HCT116 (cell line): ENCODE data around the gene CDC42EP5. TPM values are rescaled to one million over a fixed set of nuclear protein-coding genes. Genes with fewer than 3 reads are reported as not detected.

Source experiments
- ATAC-seq: fragments of 200-7000 bp; cut with Tn5 transposase; 2 replicates; pipeline ENCODE4 v1.9.1; 2020; ENCODE audit warnings: mild to moderate bottlenecking, moderate library complexity
- BruUV-seq: library from RNA; stranded (reverse); fragments of 400-500 nt; replicated peaks from 2 replicates; lab custom pipeline; 2021; lab: Mats Ljungman, UMichigan
- CTCF ChIA-PET: fragments of 300-600 bp; sonication (Branson Sonifier 250); formaldehyde crosslinking; loops from one replicate; lab custom pipeline; 2021; ENCODE audit warnings: antibody characterized with exemption; lab: Charles Lee
- POLR2A ChIA-PET: fragments of 300-600, 350-600 bp; sonication (Branson Sonifier 250); formaldehyde crosslinking; loops from one replicate; lab custom pipeline; 2021; ENCODE audit warnings: antibody characterized with exemption; lab: Charles Lee
- RAD21 ChIA-PET, 2 experiments: fragments of 300-600 bp; sonication (Branson Sonifier 250); formaldehyde crosslinking; loops; one replicate each; lab custom pipeline; 2023; ENCODE audit warnings: low total read pairs in 2 of 2; ENCODE audit not compliant: uncharacterized antibody in 2 of 2, unreplicated experiment in 2 of 2, low non-redundant PET in 1 of 2; lab: Charles Lee
- DNase-seq: peaks from one replicate; pipeline ENCODE4 v3.0.0-alpha.2; 2010; ENCODE audit warnings: low read depth, low spot score
- H2AFZ ChIP-seq: fragments of 200-600 bp; shearing (Covaris generic), sonication (generic); 2 replicates; pipeline ENCODE4 v1.6.1; 2017; ENCODE audit warnings: low read depth, mixed run types, mixed read lengths, antibody characterized with exemption, low read length; ENCODE audit not compliant: poor library complexity, severe bottlenecking
- H3K27ac ChIP-seq: 2 replicates; pipeline ENCODE4 v1.5.1; 2012; ENCODE audit warnings: low read depth, low read length
- H3K27me3 ChIP-seq: fragments of 200-600 bp; sonication (generic); 2 replicates; pipeline ENCODE4 v1.6.1; 2016; ENCODE audit warnings: mixed run types, low read length, mixed read lengths; ENCODE audit not compliant: insufficient read depth
- H3K36me3 ChIP-seq, 2 experiments: fragments of 200-500 bp in 1 of 2; fragments of 200-600 bp in 1 of 2; sonication (Bioruptor generic) in 1 of 2; sonication (generic) in 1 of 2; 2 replicates each; pipeline versions ENCODE4 v1.5.1 to v1.6.1; 2014 to 2016; ENCODE audit warnings: low read length in 2 of 2, inconsistent platforms in 1 of 2, mixed read lengths in 1 of 2, mixed run types in 1 of 2; ENCODE audit not compliant: insufficient read depth in 2 of 2, control insufficient read depth in 1 of 2
- H3K4me1 ChIP-seq, 2 experiments: fragments of 200-600 bp in 1 of 2; sonication (generic) in 1 of 2; 2 replicates each; pipeline versions ENCODE4 v1.5.1 to v1.6.1; 2012 to 2017; ENCODE audit warnings: low read length in 2 of 2, inconsistent platforms in 1 of 2, mild to moderate bottlenecking in 1 of 2, mixed read lengths in 1 of 2, mixed run types in 1 of 2, moderate library complexity in 1 of 2; ENCODE audit not compliant: insufficient read depth in 2 of 2, control insufficient read depth in 1 of 2
- H3K4me2 ChIP-seq: fragments of 200-600 bp; sonication (generic); 2 replicates; pipeline ENCODE4 v1.6.1; 2017; ENCODE audit warnings: mixed run types, low read length, mixed read lengths
- H3K4me3 ChIP-seq, 2 experiments: fragments of 200-600 bp in 1 of 2; sonication (generic) in 1 of 2; replicated peaks in 1 of 2; 2 replicates each; pipeline ENCODE4 v1.5.1; 2011 to 2016; ENCODE audit warnings: low read length in 2 of 2, control low read depth in 1 of 2, low read depth in 1 of 2, mild to moderate bottlenecking in 1 of 2, mixed read lengths in 1 of 2, mixed run types in 1 of 2
- H3K79me2 ChIP-seq: fragments of 200-600 bp; sonication (generic); 2 replicates; pipeline ENCODE4 v1.6.1; 2017; ENCODE audit warnings: mild to moderate bottlenecking, mixed run types, low read length, moderate library complexity, mixed read lengths; ENCODE audit not compliant: insufficient read depth
- H3K9ac ChIP-seq: fragments of 200-600 bp; sonication (generic); 2 replicates; pipeline ENCODE4 v1.6.1; 2016; ENCODE audit warnings: low read length, mixed read lengths
- H3K9me2 ChIP-seq: fragments of 200-600 bp; sonication (generic), shearing (Covaris generic); 2 replicates; pipeline ENCODE4 v1.6.1; 2017; ENCODE audit warnings: mixed run types, mild to moderate bottlenecking, moderate library complexity; ENCODE audit not compliant: insufficient read depth
- H3K9me3 ChIP-seq, 2 experiments: fragments of 200-500 bp in 1 of 2; fragments of 200-600 bp in 1 of 2; sonication (Bioruptor generic) in 1 of 2; sonication (generic) in 1 of 2; 2 replicates each; pipeline ENCODE4 v1.6.1; 2014 to 2017; ENCODE audit warnings: low read length in 2 of 2, mixed read lengths in 2 of 2, inconsistent platforms in 1 of 2, low read depth in 1 of 2, mild to moderate bottlenecking in 1 of 2, mixed run types in 1 of 2, moderate library complexity in 1 of 2; ENCODE audit not compliant: control insufficient read depth in 1 of 2, insufficient read depth in 1 of 2
- H4K20me1 ChIP-seq: fragments of 200-600 bp; sonication (generic), shearing (Covaris generic); 2 replicates; pipeline ENCODE4 v1.6.1; 2017; ENCODE audit warnings: mixed run types, mild to moderate bottlenecking, moderate library complexity; ENCODE audit not compliant: insufficient read depth
- FOSL1 ChIP-seq: IDR thresholded peaks from 2 replicates; pipeline ENCODE4 v1.6.1; 2012; ENCODE audit warnings: low read depth
- RAD21 ChIP-seq: IDR thresholded peaks from 2 replicates; pipeline ENCODE4 v1.6.1; 2012; ENCODE audit warnings: low read depth, mild to moderate bottlenecking
- SP1 ChIP-seq: IDR thresholded peaks from 2 replicates; pipeline ENCODE4 v1.6.1; 2012; ENCODE audit warnings: low read depth
- YY1 ChIP-seq: IDR thresholded peaks from 2 replicates; pipeline ENCODE4 v1.6.1; 2011; ENCODE audit warnings: low read length, low read depth, moderate library complexity, mild to moderate bottlenecking; ENCODE audit not compliant: insufficient replicate concordance; ENCODE audit errors: extremely low read depth
- intact Hi-C: fragments of 100-400 bp; cut with micrococcal nuclease; formaldehyde crosslinking; loops from 2 replicates; pipeline ENCODE4 v1.10.0; 2022
- total RNA-seq: library from RNA; stranded (reverse); gene quantifications from one replicate; pipeline ENCODE4 v1.2.1, GENCODE V29; 2021; ENCODE audit not compliant: unreplicated experiment
- TF ChIP-seq, protein P1 (sequence below): IDR thresholded peaks from 2 replicates; pipeline ENCODE4 v1.6.1; 2012; ENCODE audit warnings: low read depth
- TF ChIP-seq, protein P2 (sequence below), 3 experiments: fragments of 200-600 bp in 1 of 3; sonication (generic) in 1 of 3; IDR thresholded peaks in 2 of 3; conservative IDR thresholded peaks in 1 of 3; 2 replicates each; pipeline ENCODE4 v1.5.1; 2012 to 2017; ENCODE audit warnings: low read depth in 2 of 3, low read length in 2 of 3, antibody characterized with exemption in 1 of 3, borderline replicate concordance in 1 of 3, control low read depth in 1 of 3, mild to moderate bottlenecking in 1 of 3, mixed read lengths in 1 of 3, mixed run types in 1 of 3, moderate library complexity in 1 of 3; ENCODE audit not compliant: insufficient read depth in 1 of 3

CDC42EP5 gene
- total RNA-seq, 1 experiment from 2014 or later: 0.64 TPM

DNA sequence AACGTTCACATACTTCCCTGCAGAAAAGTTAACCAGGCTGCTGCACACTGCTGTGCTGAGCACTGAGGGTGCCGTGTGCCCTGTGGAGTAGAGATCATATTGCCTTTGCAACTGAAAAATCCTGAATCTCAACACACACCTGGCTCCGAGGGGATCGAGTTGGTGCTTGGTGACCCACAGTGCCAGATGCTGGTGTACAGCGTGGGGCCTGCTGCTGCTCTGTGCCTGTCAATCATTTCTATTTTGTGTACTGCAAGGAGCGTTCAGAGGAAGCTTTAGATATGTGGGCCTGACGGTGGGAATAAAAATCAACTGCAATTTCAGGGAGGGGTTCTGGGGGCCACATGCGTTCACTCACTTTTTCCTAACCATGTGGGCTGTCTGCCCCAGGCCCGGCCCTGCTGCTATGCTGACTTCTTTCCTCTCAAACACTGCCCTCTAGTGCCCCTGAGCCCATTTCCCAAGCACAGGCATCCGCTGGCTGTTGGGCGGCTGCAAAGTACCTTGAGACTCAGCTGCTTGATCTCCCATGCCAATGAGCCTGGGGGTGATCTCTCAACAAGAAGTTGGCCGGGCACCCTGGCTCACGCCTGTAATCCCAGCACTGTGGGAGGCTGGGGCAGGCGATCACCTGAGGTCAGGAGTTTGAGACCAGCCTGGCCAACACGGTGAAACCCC is 33.8 kb downstream of the CDC42EP5 start:
- DNase-seq: no peak

More for the DNA sequence above, 33.8 kb downstream of the CDC42EP5 start:
- intact Hi-C loops: no loop called here
- H3K4me3 ChIP-seq: no peak overlapping the region
- H3K9ac ChIP-seq: no peak overlapping the region
- H3K27me3 ChIP-seq: no peaks in the 10 kb centered on the region
- peak; percentile 94 for ATAC-seq
- ChIA-PET POLR2A (interaction anchor here (1.2 to 3.4 kb wide), 2 partner anchors 9 to 47 kb away, joined by 3 to 12 read pairs; partner anchors contain the start of gene LENG8), CTCF (interaction anchor here (0.8 to 3.2 kb wide), 6 partner anchors 9 to 302 kb away, joined by 3 to 17 read pairs (median 4); partner anchors contain the start of gene LENG8), RAD21 (interaction anchor here in 1 of 2 experiments (0.6 kb wide), 1 partner anchor 52 kb away, joined by 3 read pairs; no protein-coding TSS in a partner anchor)
- TF ChIP-seq RAD21 (peak; percentile 69), FOSL1 (no peak), YY1 (no peak), SP1 (no peak)
- TF ChIP-seq, protein P1, sequence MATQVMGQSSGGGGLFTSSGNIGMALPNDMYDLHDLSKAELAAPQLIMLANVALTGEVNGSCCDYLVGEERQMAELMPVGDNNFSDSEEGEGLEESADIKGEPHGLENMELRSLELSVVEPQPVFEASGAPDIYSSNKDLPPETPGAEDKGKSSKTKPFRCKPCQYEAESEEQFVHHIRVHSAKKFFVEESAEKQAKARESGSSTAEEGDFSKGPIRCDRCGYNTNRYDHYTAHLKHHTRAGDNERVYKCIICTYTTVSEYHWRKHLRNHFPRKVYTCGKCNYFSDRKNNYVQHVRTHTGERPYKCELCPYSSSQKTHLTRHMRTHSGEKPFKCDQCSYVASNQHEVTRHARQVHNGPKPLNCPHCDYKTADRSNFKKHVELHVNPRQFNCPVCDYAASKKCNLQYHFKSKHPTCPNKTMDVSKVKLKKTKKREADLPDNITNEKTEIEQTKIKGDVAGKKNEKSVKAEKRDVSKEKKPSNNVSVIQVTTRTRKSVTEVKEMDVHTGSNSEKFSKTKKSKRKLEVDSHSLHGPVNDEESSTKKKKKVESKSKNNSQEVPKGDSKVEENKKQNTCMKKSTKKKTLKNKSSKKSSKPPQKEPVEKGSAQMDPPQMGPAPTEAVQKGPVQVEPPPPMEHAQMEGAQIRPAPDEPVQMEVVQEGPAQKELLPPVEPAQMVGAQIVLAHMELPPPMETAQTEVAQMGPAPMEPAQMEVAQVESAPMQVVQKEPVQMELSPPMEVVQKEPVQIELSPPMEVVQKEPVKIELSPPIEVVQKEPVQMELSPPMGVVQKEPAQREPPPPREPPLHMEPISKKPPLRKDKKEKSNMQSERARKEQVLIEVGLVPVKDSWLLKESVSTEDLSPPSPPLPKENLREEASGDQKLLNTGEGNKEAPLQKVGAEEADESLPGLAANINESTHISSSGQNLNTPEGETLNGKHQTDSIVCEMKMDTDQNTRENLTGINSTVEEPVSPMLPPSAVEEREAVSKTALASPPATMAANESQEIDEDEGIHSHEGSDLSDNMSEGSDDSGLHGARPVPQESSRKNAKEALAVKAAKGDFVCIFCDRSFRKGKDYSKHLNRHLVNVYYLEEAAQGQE: no peak
- TF ChIP-seq, protein P2, sequence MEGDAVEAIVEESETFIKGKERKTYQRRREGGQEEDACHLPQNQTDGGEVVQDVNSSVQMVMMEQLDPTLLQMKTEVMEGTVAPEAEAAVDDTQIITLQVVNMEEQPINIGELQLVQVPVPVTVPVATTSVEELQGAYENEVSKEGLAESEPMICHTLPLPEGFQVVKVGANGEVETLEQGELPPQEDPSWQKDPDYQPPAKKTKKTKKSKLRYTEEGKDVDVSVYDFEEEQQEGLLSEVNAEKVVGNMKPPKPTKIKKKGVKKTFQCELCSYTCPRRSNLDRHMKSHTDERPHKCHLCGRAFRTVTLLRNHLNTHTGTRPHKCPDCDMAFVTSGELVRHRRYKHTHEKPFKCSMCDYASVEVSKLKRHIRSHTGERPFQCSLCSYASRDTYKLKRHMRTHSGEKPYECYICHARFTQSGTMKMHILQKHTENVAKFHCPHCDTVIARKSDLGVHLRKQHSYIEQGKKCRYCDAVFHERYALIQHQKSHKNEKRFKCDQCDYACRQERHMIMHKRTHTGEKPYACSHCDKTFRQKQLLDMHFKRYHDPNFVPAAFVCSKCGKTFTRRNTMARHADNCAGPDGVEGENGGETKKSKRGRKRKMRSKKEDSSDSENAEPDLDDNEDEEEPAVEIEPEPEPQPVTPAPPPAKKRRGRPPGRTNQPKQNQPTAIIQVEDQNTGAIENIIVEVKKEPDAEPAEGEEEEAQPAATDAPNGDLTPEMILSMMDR (IDR thresholded peaks at IDR 0.05 in 2 of 3, conservative IDR thresholded peaks at IDR 0.05 in 1 of 3; ENCODE audit: borderline replicate concordance in 1 of 3, insufficient read depth in 1 of 3, low read depth in 2 of 3, low read length in 2 of 3): peak; percentile 57 to 62 (median 59)
- H4K20me1 ChIP-seq: no peaks in the 10 kb centered on the region
- H3K9me3 ChIP-seq: no peaks in the 10 kb centered on the region
- H3K9me2 ChIP-seq: no peaks in the 10 kb centered on the region
- BruUV-seq: no TSS peak
- H3K4me1 ChIP-seq: peaks cover 0 to 6% of the 10 kb centered on the region in 2 experiments; a peak in 1 of 4 replicates
- H3K27ac ChIP-seq: no peak overlapping the region
- H3K36me3 ChIP-seq: peaks cover 3 to 5% of the 10 kb centered on the region in 2 experiments; a peak in 2 of 4 replicates
- no peak overlapping the region for H3K4me2 ChIP-seq
- H2AFZ ChIP-seq: no peak overlapping the region
- H3K79me2 ChIP-seq: no peaks in the 10 kb centered on the region
